Glomerular visceral epithelial cell (primary cell): ENCODE results near the gene PGLYRP2.
"Not testable (repeated sequence)": the region's sequence is repeated elsewhere in the genome, so short reads cannot be mapped to it uniquely, and the experiment has no call there.

Source experiments
- DNase-seq: peaks from one replicate; pipeline ENCODE4 v3.0.0-alpha.2; 2016; ENCODE audit errors: extremely low spot score

The PGLYRP2 gene, protein sequence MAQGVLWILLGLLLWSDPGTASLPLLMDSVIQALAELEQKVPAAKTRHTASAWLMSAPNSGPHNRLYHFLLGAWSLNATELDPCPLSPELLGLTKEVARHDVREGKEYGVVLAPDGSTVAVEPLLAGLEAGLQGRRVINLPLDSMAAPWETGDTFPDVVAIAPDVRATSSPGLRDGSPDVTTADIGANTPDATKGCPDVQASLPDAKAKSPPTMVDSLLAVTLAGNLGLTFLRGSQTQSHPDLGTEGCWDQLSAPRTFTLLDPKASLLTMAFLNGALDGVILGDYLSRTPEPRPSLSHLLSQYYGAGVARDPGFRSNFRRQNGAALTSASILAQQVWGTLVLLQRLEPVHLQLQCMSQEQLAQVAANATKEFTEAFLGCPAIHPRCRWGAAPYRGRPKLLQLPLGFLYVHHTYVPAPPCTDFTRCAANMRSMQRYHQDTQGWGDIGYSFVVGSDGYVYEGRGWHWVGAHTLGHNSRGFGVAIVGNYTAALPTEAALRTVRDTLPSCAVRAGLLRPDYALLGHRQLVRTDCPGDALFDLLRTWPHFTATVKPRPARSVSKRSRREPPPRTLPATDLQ

GRCh38 chr19:15479391-15480345 is at the start of gene PGLYRP2:
Gene PGLYRP2 (minus strand): TSS chr19:15479501. CDS start chr19:15479371, 130 bp downstream.
- DNase-seq = no peak

DNA sequence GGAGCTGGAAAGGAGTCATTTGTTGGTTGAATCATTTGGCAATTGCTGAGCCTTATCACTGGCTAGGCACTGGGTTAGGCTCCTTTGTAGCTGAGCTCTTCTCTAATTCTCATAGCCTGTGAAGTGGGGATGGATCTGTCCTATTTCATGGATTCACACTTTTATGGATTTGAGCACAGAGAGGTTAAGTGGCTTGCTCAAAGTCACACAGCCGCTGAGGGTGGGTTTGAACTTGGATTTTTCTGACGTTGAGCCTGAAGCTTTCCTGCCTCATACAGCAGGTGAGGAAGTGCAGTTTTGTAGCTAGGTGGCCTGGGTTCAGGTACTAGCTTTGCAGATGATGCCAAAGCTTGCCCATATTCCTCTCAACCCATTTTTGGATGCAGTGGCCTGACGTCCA is 48.4 kb upstream of the PGLYRP2 start:
- DNase-seq = no peak

DNA sequence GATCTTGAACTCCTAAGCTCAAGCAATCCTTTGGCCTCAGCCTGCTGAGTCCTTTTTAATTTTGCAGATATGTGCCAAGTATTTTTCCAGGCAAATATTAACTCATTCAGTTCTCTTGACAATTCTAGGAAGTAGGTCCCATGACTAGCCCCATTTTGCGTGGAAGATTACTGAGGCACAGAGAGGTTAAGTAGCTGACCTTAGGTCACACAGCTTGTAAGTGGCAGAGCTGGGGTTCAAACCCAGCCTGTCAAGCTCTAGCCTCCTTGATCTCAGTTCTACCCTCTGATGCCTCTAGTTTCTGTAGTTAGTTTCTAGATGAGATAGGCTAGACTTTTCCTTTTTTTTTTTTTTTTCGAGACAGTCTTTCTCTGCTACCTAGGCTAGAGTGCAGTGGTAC is 47.1 kb upstream of the PGLYRP2 start:
- no peak for DNase-seq

DNA sequence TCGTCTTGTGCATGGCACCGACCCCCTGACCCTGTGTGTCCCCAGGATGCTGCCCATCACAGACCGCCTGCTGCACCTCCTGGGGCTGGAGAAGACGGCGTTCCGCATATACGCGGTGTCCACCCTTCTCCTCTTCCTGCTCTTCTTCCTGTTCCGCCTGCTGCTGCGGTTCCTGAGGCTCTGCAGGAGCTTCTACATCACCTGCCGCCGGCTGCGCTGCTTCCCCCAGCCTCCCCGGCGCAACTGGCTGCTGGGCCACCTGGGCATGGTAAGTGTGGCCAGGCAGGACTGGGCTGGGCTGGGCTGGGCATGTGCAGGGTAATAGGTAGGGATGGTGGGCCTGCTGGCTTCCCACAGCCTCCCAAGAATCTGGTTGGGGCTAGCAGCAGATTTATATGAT is 46.0 kb upstream of the PGLYRP2 start:
- no peak for DNase-seq

GRCh38 chr19:15524781-15525180 is 45.5 kb upstream of the PGLYRP2 start:
- no peak for DNase-seq

- no peak for DNase-seq
Observed at GRCh38 chr19:15519433-15519976, 40.2 kb upstream of the PGLYRP2 start.

GRCh38 chr19:15517778-15518177 is 38.5 kb upstream of the PGLYRP2 start:
- DNase-seq = no peak

GRCh38 chr19:15516363-15516762 is 37.1 kb upstream of the PGLYRP2 start:
- DNase-seq = no peak

DNA sequence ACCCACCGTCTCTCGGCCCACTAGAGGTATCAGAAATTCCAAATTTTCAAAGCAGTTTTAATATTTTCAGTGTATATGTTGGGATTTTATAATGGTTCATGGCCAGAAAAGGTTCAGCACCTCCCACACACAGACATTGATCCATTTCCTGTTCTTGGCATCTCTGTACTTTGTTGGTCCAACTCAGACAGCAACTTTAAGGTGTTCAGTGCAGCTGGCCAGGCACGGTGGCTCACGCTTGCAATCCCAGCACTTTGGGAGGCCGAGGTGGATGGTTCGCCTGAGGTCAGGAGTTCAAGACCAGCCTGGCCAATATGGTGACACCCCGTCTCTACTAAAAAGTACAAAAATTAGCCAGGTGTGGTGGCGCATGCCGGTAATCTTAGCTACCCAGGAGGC is 35.9 kb upstream of the PGLYRP2 start:
- DNase-seq = not testable (repeated sequence)

DNA sequence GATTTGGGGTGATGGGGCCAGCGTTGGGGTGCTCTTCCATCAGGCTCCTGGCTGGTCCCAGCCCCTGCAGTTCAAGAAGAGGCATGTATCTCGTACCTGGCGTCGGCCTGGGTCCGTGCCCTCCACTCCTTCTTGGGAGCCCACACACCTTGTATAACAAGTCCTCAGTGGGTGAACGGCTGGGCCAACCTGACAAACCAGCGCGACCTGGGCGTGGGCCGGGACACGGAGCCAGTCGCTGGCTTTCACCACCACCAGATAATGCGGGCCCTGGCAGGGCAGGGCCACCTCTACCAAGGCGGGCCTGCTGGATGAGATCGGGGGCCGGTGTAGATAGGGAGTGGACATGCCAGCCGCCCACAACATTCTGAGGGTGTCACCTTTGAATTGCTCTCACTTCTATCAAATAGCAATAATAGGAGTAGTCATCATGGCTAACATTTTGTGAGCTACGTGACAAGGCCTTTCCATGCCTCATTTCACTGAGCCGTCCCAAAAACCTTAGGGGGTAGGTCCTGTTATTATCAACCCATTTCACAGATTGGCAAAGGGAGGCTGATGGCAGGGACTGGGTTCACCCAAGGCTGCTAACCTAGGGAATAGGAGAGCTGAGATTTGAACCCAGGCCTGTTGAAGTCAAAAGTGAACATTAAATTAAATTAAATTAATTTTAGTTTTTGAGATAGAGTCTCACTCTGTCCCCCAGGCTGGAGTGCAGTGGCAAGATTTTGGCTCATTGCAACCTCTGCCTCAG is 32.5 kb upstream of the PGLYRP2 start:
- DNase-seq = no peak

GRCh38 chr19:15508035-15508710 is 28.9 kb upstream of the PGLYRP2 start, which contains the start of gene CYP4F22:
Gene CYP4F22 (plus strand): TSS chr19:15508525. CDS start chr19:15525337, 16,812 bp downstream.
- DNase-seq = no peak

DNA sequence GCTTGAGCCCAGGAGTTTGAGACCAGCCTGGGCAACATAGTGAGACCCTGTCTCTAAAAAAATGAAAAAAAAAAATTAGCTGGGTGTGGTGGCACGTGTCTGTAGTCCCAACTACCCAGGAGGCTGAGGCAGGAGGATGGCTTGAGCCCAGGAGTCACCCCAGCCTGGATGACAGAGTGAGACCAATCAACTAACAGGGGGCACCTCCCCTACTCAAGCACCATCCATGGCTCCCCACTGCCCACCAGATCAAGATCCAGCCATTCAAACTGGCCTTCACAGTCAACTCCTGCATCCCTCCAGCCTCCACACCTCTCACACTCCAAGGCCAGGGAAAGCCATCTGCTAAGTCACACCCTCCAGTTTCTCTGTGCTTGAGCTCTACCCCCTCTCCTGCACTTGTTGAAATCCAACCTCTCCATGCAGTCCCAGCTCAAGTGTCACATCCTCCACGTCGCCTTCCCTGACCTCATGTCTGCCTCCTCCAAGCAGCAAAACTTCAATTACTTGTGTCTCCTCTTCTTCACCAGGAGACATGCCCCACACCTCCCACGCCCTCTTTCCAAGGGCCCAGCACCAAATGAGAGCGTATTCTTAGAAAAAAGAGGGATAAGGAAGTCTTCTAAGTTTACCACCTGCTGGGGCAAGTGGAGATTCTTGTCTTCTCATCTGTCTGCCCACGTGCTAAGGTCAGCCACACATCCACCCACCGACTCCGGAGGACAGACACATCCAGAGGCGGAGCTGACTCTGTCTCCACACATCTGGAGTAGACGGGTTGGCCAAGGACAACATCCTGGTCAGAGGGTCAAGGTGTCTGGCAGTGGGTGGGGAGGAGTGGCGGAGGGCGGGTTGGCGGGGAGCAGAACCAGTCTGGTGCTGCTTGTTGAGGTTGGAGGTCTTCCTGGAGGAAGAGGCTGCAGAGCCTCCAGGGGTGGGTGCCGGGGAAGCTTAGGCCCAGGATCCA is 28.1 kb upstream of the PGLYRP2 start:
- DNase-seq = no peak

DNA sequence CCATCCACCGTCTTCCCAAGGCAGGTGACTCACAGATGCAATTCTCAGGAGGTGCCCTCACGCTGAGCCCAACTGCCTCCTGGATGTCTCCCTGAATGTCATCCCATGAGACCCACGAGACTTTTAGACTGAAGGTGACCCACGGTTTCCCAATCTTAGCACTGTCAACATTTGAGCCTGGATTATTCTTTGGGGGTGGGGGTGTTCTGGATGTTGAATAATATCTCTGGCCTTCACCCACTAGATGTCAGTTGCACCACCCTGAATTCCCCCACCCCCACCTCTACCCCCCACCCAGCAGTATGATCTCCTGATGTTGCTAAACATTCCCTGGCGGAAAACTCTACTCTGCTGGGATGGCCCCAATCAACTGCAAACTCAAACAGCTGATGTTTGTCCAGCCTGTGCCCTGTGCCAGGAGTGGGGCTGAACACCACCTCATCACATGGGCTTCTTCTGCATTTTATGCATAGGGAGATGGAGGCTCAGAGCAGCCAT is 26.8 kb upstream of the PGLYRP2 start:
- DNase-seq = no peak

GRCh38 chr19:15502264-15502663 is 23.0 kb upstream of the PGLYRP2 start:
- DNase-seq = no peak

DNA sequence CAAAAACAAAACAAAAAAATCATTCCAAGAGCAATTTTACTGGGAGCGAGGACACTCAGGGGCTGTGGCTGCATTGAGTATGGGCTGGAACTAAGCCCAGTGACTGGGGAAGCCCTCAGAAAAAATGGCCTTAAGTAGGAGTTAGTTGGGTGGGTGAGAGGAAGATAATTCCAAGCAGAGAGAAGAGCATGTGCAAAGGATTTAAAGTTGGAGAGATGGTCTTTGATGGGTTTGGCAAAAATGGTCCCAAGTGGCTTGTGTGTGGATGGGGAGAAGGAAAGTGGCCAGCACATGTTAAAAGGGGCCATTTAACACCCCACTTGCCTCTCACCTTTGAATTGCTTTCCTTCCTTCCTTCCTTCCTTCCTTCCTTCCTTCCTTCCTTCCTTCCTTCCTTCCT is 22.3 kb upstream of the PGLYRP2 start:
- DNase-seq = no peak

DNA sequence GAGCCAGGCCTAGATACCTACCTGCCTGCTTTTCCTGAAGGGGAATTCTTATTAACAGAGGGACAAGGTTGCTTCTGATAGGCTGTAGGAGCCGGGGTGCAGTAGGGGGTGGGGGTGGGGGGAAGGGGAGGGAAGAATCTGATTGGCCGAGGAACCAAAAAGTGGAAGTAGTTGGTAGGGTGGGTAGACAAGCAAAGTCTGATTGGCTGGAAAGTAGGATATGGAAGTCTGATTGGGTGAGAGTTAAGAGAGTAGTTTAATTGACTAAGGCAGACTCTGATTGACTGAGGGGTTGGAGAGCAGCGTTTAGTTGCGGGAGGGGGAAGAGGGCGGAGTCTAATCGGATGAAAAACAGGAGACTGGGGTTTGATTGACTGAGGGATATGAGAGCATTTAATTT is 19.6 kb upstream of the PGLYRP2 start:
- DNase-seq = no peak

GRCh38 chr19:15498156-15498858 is 19.0 kb upstream of the PGLYRP2 start:
- DNase-seq = no peak

GRCh38 chr19:15495151-15495550 is 15.8 kb upstream of the PGLYRP2 start:
- no peak for DNase-seq
